GM10266 (cell line): ENCODE data around the gene QRICH2.

Source experiments
- DNase-seq: peaks from one replicate; pipeline ENCODE4 v3.0.0; 2012; ENCODE audit errors: extremely low spot score
- CTCF ChIP-seq: IDR thresholded peaks from 2 replicates; pipeline ENCODE4 v1.5.1; 2012; ENCODE audit warnings: mild to moderate bottlenecking, low read depth; ENCODE audit not compliant: control insufficient read depth, insufficient read depth; ENCODE audit errors: missing control alignments

Gene QRICH2

GRCh38 chr17:76239538-76240274 lies 68.4 kb downstream of the QRICH2 start:
- peak; percentile 46 for DNase-seq

GRCh38 chr17:76238847-76239537 lies 69.1 kb downstream of the QRICH2 start:
- DNase-seq, result no peak
- TF ChIP-seq CTCF, result no peak

More at GRCh38 chr17:76239538-76240274, 68.4 kb downstream of the QRICH2 start:
- no peak for TF ChIP-seq CTCF

- no peak for DNase-seq
- TF ChIP-seq CTCF, result no peak
These were observed 70.2 kb downstream of the QRICH2 start for GRCh38 chr17:76237859-76238313.

GRCh38 chr17:76236603-76237002 lies 71.5 kb downstream of the QRICH2 start:
- no peak for TF ChIP-seq CTCF
- no peak for DNase-seq

- DNase-seq, result no peak
- no peak for TF ChIP-seq CTCF
These were observed 72.2 kb downstream of the QRICH2 start for GRCh38 chr17:76235883-76236282.

GRCh38 chr17:76234354-76234679 lies 73.8 kb downstream of the QRICH2 start:
- no peak for TF ChIP-seq CTCF
- DNase-seq, result no peak
